ENCODE data around the gene HCFC2. TPM values are rescaled to one million over a fixed set of nuclear protein-coding genes. Genes with fewer than 3 reads are reported as not detected.
A peak's percentile ranks its signal among the peaks of the same experiment; 100 is the strongest.

Gene HCFC2
- total RNA-seq, 1 experiment from 2014 or later = 10.3 TPM

GRCh38 chr12:104132351-104132956, 68.1 kb downstream of the HCFC2 start:
- H3K4me1 Mint-ChIP-seq (ENCODE audit: insufficient read depth, unreplicated experiment) = peaks cover 22% of the 10 kb centered on the region
- peaks cover 38% of the 10 kb centered on the region for H3K36me3 Mint-ChIP-seq (ENCODE audit: insufficient read depth, unreplicated experiment)
- no peak for DNase-seq (ENCODE audit: unreplicated experiment)
- TF ChIP-seq CTCF (IDR thresholded peaks at IDR 0.05; ENCODE audit: unreplicated experiment) = no peak
- H3K4me3 Mint-ChIP-seq (ENCODE audit: unreplicated experiment) = no peak overlapping the region
- peak overlapping the region; percentile 43 for H3K27ac Mint-ChIP-seq (ENCODE audit: low read depth, unreplicated experiment)
- H3K27me3 Mint-ChIP-seq (ENCODE audit: insufficient read depth, unreplicated experiment) = no peaks in the 10 kb centered on the region
- no TSS peak for BruUV-seq (replicated peaks)
- H3K9me3 Mint-ChIP-seq (ENCODE audit: unreplicated experiment) = no peaks in the 10 kb centered on the region
- intact Hi-C loops (cut with micrococcal nuclease) = no loop called here
- ChIA-PET CTCF (interaction anchor here (0.6 to 0.9 kb wide), 3 partner anchors 23 to 36 kb away, joined by 3 to 6 read pairs (median 3); no protein-coding TSS in a partner anchor), POLR2A (no interaction called here)

GRCh38 chr12:104133321-104133720, 69.0 kb downstream of the HCFC2 start:
- no peak for TF ChIP-seq CTCF (IDR thresholded peaks at IDR 0.05; ENCODE audit: unreplicated experiment)
- Mint-ChIP-seq H3K4me1 (ENCODE audit: insufficient read depth, unreplicated experiment) (peaks cover 22% of the 10 kb centered on the region), H3K9me3 (ENCODE audit: unreplicated experiment) (no peaks in the 10 kb centered on the region), H3K27me3 (ENCODE audit: insufficient read depth, unreplicated experiment) (no peaks in the 10 kb centered on the region), H3K36me3 (ENCODE audit: insufficient read depth, unreplicated experiment) (peaks cover 29% of the 10 kb centered on the region), H3K27ac (ENCODE audit: low read depth, unreplicated experiment) (no peak overlapping the region), H3K4me3 (ENCODE audit: unreplicated experiment) (no peak overlapping the region)
- POLR2A ChIA-PET = no interaction called here
- CTCF ChIA-PET = interaction anchor here (0.6 to 1.0 kb wide), 3 partner anchors 24 to 390 kb away, joined by 3 read pairs; no protein-coding TSS in a partner anchor
- no peak for DNase-seq (ENCODE audit: unreplicated experiment)
- BruUV-seq (replicated peaks) = no TSS peak
- intact Hi-C loops (cut with micrococcal nuclease) = no loop called here

GRCh38 chr12:104133866-104134265, 69.5 kb downstream of the HCFC2 start:
- Mint-ChIP-seq H3K27me3 (ENCODE audit: insufficient read depth, unreplicated experiment) (no peaks in the 10 kb centered on the region), H3K9me3 (ENCODE audit: unreplicated experiment) (no peaks in the 10 kb centered on the region), H3K4me1 (ENCODE audit: insufficient read depth, unreplicated experiment) (peaks cover 22% of the 10 kb centered on the region), H3K4me3 (ENCODE audit: unreplicated experiment) (no peak overlapping the region), H3K27ac (ENCODE audit: low read depth, unreplicated experiment) (no peak overlapping the region), H3K36me3 (ENCODE audit: insufficient read depth, unreplicated experiment) (peaks cover 23% of the 10 kb centered on the region)
- DNase-seq (ENCODE audit: unreplicated experiment) = no peak
- POLR2A ChIA-PET = no interaction called here
- no peak for TF ChIP-seq CTCF (IDR thresholded peaks at IDR 0.05; ENCODE audit: unreplicated experiment)
- CTCF ChIA-PET = interaction anchor here (1.0 to 2.9 kb wide), 2 partner anchors 25 to 172 kb away, joined by 3 to 11 read pairs; no protein-coding TSS in a partner anchor
- no TSS peak for BruUV-seq (replicated peaks)
- intact Hi-C loops (cut with micrococcal nuclease) = no loop called here

- ChIA-PET POLR2A (interaction anchor here (1.9 kb wide), 1 partner anchor 169 kb away, joined by 13 read pairs; the partner anchor contains the start of gene TDG), CTCF (interaction anchor here (2.9 kb wide), 1 partner anchor 26 kb away, joined by 11 read pairs; no protein-coding TSS in a partner anchor)
- Mint-ChIP-seq H3K27ac (ENCODE audit: low read depth, unreplicated experiment) (no peak overlapping the region), H3K27me3 (ENCODE audit: insufficient read depth, unreplicated experiment) (no peaks in the 10 kb centered on the region), H3K4me3 (ENCODE audit: unreplicated experiment) (no peak overlapping the region), H3K4me1 (ENCODE audit: insufficient read depth, unreplicated experiment) (peaks cover 22% of the 10 kb centered on the region), H3K36me3 (ENCODE audit: insufficient read depth, unreplicated experiment) (peaks cover 16% of the 10 kb centered on the region), H3K9me3 (ENCODE audit: unreplicated experiment) (no peaks in the 10 kb centered on the region)
- intact Hi-C loops (cut with micrococcal nuclease) = loop anchor here (5.0 kb wide), 1 partner anchor 152 kb away; no protein-coding TSS in a partner anchor
- DNase-seq (ENCODE audit: unreplicated experiment) = no peak
- TF ChIP-seq CTCF (IDR thresholded peaks at IDR 0.05; ENCODE audit: unreplicated experiment) = no peak
- no TSS peak for BruUV-seq (replicated peaks)
Measured at GRCh38 chr12:104134882-104135281, 70.6 kb downstream of the HCFC2 start.

Measured in MCF 10A (cell line).